H1 (cell line): ENCODE measurements around the gene MT1G. TPM values are rescaled to one million over a fixed set of nuclear protein-coding genes. Genes with fewer than 3 reads are reported as not detected.

Source experiments
- CTCF ChIA-PET: fragments of 300-600 bp; sonication (Branson Sonifier 250); formaldehyde crosslinking; loops from one replicate; lab custom pipeline; 2021; ENCODE audit not compliant: partially characterized antibody; lab: Charles Lee
- POLR2A ChIA-PET: fragments of 300-600 bp; sonication (Branson Sonifier 250); formaldehyde crosslinking; loops from one replicate; lab custom pipeline; 2021; ENCODE audit warnings: inconsistent platforms; ENCODE audit not compliant: partially characterized antibody; lab: Charles Lee
- DNase-seq, 2 experiments: peaks; one replicate each; pipeline versions ENCODE4 v3.0.0 to v3.0.0-alpha.2; 2010 to 2022; ENCODE audit warnings: low spot score in 2 of 2, low read depth in 1 of 2, mixed read lengths in 1 of 2
- FAIRE-seq: peaks from 2 replicates; lab custom pipeline; 2011; peaks lifted over from hg19 to GRCh38; lab: Jason Lieb, UNC
- H2AFZ ChIP-seq: 2 replicates; pipeline ENCODE4 v1.8.1; 2012; ENCODE audit warnings: low read length, inconsistent platforms
- H2AK5ac ChIP-seq: 2 replicates; pipeline ENCODE4 v1.6.1; 2013; ENCODE audit warnings: low read depth, low read length
- H2BK120ac ChIP-seq: replicated peaks from 2 replicates; pipeline ENCODE3; 2013; ENCODE audit warnings: low read depth, low read length, inconsistent platforms
- H2BK12ac ChIP-seq: 2 replicates; pipeline ENCODE4 v1.6.1; 2013; ENCODE audit warnings: low read depth, low read length
- H2BK15ac ChIP-seq: 2 replicates; pipeline ENCODE4 v1.6.1; 2013; ENCODE audit warnings: low read length
- H2BK20ac ChIP-seq: 2 replicates; pipeline ENCODE4 v1.6.1; 2013; ENCODE audit warnings: low read length
- H2BK5ac ChIP-seq: 2 replicates; pipeline ENCODE4 v1.6.1; 2013; ENCODE audit warnings: low read depth, low read length
- H3K14ac ChIP-seq: 2 replicates; pipeline ENCODE4 v1.6.1; 2013; ENCODE audit warnings: inconsistent platforms; ENCODE audit not compliant: insufficient read length
- H3K18ac ChIP-seq: 2 replicates; pipeline ENCODE4 v1.6.1; 2013; ENCODE audit warnings: low read length; ENCODE audit errors: extremely low read depth
- H3K23ac ChIP-seq: 2 replicates; pipeline ENCODE4 v1.6.1; 2013; ENCODE audit warnings: inconsistent platforms; ENCODE audit not compliant: insufficient read length
- H3K23me2 ChIP-seq: 2 replicates; pipeline ENCODE4 v1.6.1; 2013; ENCODE audit warnings: low read depth, low read length
- H3K27ac ChIP-seq: 2 replicates; pipeline ENCODE4 v1.6.1; 2011; ENCODE audit warnings: low read depth, low read length, inconsistent platforms
- H3K27me3 ChIP-seq, 4 experiments: replicated peaks in 1 of 4; 1 replicate in 1 of 4; 2 replicates in 3 of 4; pipeline versions ENCODE4 v1.6.1 to v1.8.1; 2011 to 2013; ENCODE audit warnings: low read length in 3 of 4, mild to moderate bottlenecking in 3 of 4, inconsistent platforms in 2 of 4, mixed read lengths in 2 of 4, moderate library complexity in 1 of 4; ENCODE audit not compliant: control insufficient read depth in 3 of 4, insufficient read depth in 3 of 4; ENCODE audit errors: extremely low read depth in 1 of 4
- H3K36me3 ChIP-seq, 4 experiments: 2 replicates each; pipeline versions ENCODE4 v1.6.1 to v1.8.1; 2011 to 2013; ENCODE audit warnings: mild to moderate bottlenecking in 4 of 4, low read length in 3 of 4, moderate library complexity in 2 of 4, control low read depth in 1 of 4, inconsistent platforms in 1 of 4; ENCODE audit not compliant: insufficient read depth in 4 of 4, control insufficient read depth in 2 of 4
- H3K4ac ChIP-seq: replicated peaks from 2 replicates; pipeline ENCODE3; 2013; ENCODE audit warnings: low read length, low read depth, mixed read lengths, inconsistent platforms; ENCODE audit not compliant: insufficient read length
- H3K4me1 ChIP-seq, 4 experiments: replicated peaks in 1 of 4; 1 replicate in 1 of 4; 2 replicates in 3 of 4; pipeline versions ENCODE4 v1.6.1 to v1.8.1; 2011 to 2013; ENCODE audit warnings: low read length in 3 of 4, inconsistent platforms in 2 of 4, mixed read lengths in 1 of 4; ENCODE audit not compliant: insufficient read depth in 4 of 4, control insufficient read depth in 3 of 4
- H3K4me2 ChIP-seq, 2 experiments: 2 replicates each; pipeline versions ENCODE4 v1.6.1 to v1.8.1; 2011 to 2013; ENCODE audit warnings: low read depth in 2 of 2, low read length in 2 of 2, control low read depth in 1 of 2, inconsistent platforms in 1 of 2, mild to moderate bottlenecking in 1 of 2; ENCODE audit not compliant: insufficient read depth in 1 of 2
- H3K4me3 ChIP-seq, 4 experiments: fragments of 200-600, 300-600 bp in 1 of 4; sonication (generic), shearing (Covaris generic), sonication (Bioruptor Twin) in 1 of 4; 2 replicates each; pipeline versions ENCODE4 v1.5.1 to v1.8.1; 2011 to 2016; ENCODE audit warnings: low read length in 4 of 4, low read depth in 3 of 4, control low read depth in 2 of 4, inconsistent platforms in 2 of 4, mild to moderate bottlenecking in 2 of 4, mixed read lengths in 1 of 4, moderate library complexity in 1 of 4; ENCODE audit not compliant: insufficient read depth in 2 of 4; ENCODE audit errors: extremely low read depth in 1 of 4
- H3K56ac ChIP-seq: replicated peaks from 2 replicates; pipeline ENCODE3; 2013; ENCODE audit warnings: low read depth, mild to moderate bottlenecking, mixed read lengths, low read length, inconsistent platforms; ENCODE audit not compliant: insufficient read length
- H3K79me1 ChIP-seq: 2 replicates; pipeline ENCODE4 v1.6.1; 2013; ENCODE audit warnings: low read depth, low read length, control low read depth
- H3K79me2 ChIP-seq, 2 experiments: 2 replicates each; pipeline versions ENCODE4 v1.6.1 to v1.8.1; 2012 to 2013; ENCODE audit warnings: low read length in 2 of 2, mild to moderate bottlenecking in 2 of 2, inconsistent platforms in 1 of 2; ENCODE audit not compliant: insufficient read depth in 2 of 2, control insufficient read depth in 1 of 2
- H3K9ac ChIP-seq, 4 experiments: replicated peaks in 1 of 4; 1 replicate in 1 of 4; 2 replicates in 3 of 4; pipeline versions ENCODE4 v1.6.1 to v1.8.1; 2011 to 2013; ENCODE audit warnings: low read depth in 3 of 4, low read length in 3 of 4, control low read depth in 2 of 4, mild to moderate bottlenecking in 2 of 4, moderate library complexity in 2 of 4, inconsistent platforms in 1 of 4; ENCODE audit errors: extremely low read depth in 1 of 4
- H3K9me3 ChIP-seq, 2 experiments: 2 replicates each; pipeline versions ENCODE4 v1.6.1 to v1.8.1; 2012 to 2013; ENCODE audit warnings: mild to moderate bottlenecking in 2 of 2, moderate library complexity in 2 of 2, control low read depth in 1 of 2, inconsistent platforms in 1 of 2, low read depth in 1 of 2, low read length in 1 of 2, mixed read lengths in 1 of 2; ENCODE audit not compliant: insufficient read depth in 2 of 2
- H4K20me1 ChIP-seq, 2 experiments: replicated peaks in 1 of 2; 2 replicates each; pipeline versions ENCODE3 to v1.8.1; 2011 to 2013; ENCODE audit warnings: inconsistent platforms in 2 of 2, low read length in 2 of 2, mild to moderate bottlenecking in 1 of 2; ENCODE audit not compliant: insufficient read depth in 2 of 2, control insufficient read depth in 1 of 2
- H4K5ac ChIP-seq: 2 replicates; pipeline ENCODE4 v1.6.1; 2013; ENCODE audit warnings: low read length, low read depth, mixed read lengths, inconsistent platforms; ENCODE audit not compliant: insufficient read length
- H4K8ac ChIP-seq: 2 replicates; pipeline ENCODE4 v1.8.0; 2013; ENCODE audit warnings: mild to moderate bottlenecking, moderate library complexity, low read length, inconsistent platforms; ENCODE audit not compliant: insufficient read depth; ENCODE audit errors: extremely low read depth
- H4K91ac ChIP-seq: replicated peaks from 2 replicates; pipeline ENCODE3; 2013; ENCODE audit warnings: low read length, mixed read lengths, inconsistent platforms; ENCODE audit not compliant: insufficient read length
- WGBS, 2 experiments: shearing (Covaris generic) in 1 of 2; methylation state at CpG; one replicate each; pipeline versions ENCODE4 v1.1.6 to v1.1.7; 2013 to 2015; ENCODE audit warnings: low lambda C conversion rate in 2 of 2, mixed read lengths in 2 of 2, inconsistent platforms in 1 of 2, low coverage in 1 of 2, missing lambda C conversion rate in 1 of 2; ENCODE audit not compliant: insufficient replicate concordance in 2 of 2, insufficient coverage in 1 of 2, insufficient read length in 1 of 2; ENCODE audit errors: extremely low coverage in 1 of 2, missing lambda C conversion rate in 1 of 2; 5-methylcytosine and 5-hydroxymethylcytosine counted together
- polyA plus RNA-seq, 7 experiments: library from polyadenylated mRNA; depleted of rRNA in 3 of 7; stranded (reverse) in 5 of 7; unstranded in 2 of 7; fragments of >200 nt in 5 of 7; fragments of 200-250 nt in 2 of 7; gene quantifications; 1 replicate in 5 of 7; 2 replicates in 1 of 7; 4 replicates in 1 of 7; pipeline versions ENCODE4 v1.2.1 to v1.2.3, GENCODE V29; 2011 to 2013; ENCODE audit warnings: missing spikeins in 2 of 7, mixed read lengths in 2 of 7
- total RNA-seq: library from RNA; stranded (reverse); fragmentation: NEBNext Ultra II Directional; extraction: Animal tissue kit (Norgen Biotek cat#: 25700); gene quantifications from 2 replicates; pipeline ENCODE4 v1.2.1, GENCODE V29; 2021
- TF ChIP-seq, protein P1 (sequence below): IDR thresholded peaks from 2 replicates; pipeline ENCODE4 v1.6.1; 2012; ENCODE audit warnings: low read length, inconsistent platforms

MT1G gene
- total and polyA plus RNA-seq, 2 of the 8 experiments (the other 6 are each of a cell fraction or from before 2014, with no cell fraction given), result 17.7 to 515 TPM

DNA sequence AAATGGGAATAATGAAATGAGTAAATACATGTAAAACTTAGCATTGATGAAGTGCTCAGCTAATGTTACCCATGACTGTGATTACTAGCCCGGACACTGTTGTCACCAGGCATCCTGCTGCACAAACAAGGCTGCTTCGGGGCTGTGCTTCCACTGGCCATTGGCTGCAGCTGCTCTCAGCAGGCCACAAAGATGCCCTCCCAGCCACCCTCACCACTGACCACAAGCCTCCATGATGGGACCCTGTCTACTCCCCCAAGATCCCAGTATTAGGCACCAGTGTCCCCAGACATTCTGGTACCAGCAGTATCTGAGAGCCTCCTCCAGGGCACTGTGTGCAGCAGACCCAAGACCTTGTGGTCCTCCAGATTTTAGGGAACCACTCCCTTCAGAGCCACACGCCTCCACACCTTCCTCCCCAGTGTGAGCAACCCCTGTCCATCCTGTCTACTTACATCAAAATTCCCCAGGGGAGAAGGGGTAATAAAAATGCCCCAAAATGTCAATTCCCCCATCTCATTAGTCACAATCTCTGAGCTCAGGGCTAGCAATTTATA is 42.4 kb upstream of the MT1G start:
- no peaks in the 10 kb centered on the region for H3K9me3 ChIP-seq
- CTCF ChIA-PET, result interaction anchor here (0.6 to 1.3 kb wide), 3 partner anchors 9 to 127 kb away, joined by 3 to 5 read pairs (median 3); no protein-coding TSS in a partner anchor
- no peak overlapping the region for H2AK5ac ChIP-seq
- no peak overlapping the region for H3K14ac ChIP-seq
- no peaks in the 10 kb centered on the region for H3K79me2 ChIP-seq
- DNase-seq (no peak), FAIRE-seq (no peak)
- no peak overlapping the region for H3K56ac ChIP-seq
- H2BK120ac ChIP-seq, result no peak overlapping the region
- H3K4ac ChIP-seq, result no peak overlapping the region
- POLR2A ChIA-PET, result interaction anchor here (1.2 kb wide), 1 partner anchor 34 kb away, joined by 3 read pairs; no protein-coding TSS in a partner anchor
- H2BK20ac ChIP-seq, result no peak overlapping the region
- WGBS, 2 experiments, result 86% methylated on average over 3 of the region's 3 CpGs; no CpG with 5 or more reads in 1 of the 2 experiments
- H2BK5ac ChIP-seq, result no peak overlapping the region
- TF ChIP-seq, protein P1, sequence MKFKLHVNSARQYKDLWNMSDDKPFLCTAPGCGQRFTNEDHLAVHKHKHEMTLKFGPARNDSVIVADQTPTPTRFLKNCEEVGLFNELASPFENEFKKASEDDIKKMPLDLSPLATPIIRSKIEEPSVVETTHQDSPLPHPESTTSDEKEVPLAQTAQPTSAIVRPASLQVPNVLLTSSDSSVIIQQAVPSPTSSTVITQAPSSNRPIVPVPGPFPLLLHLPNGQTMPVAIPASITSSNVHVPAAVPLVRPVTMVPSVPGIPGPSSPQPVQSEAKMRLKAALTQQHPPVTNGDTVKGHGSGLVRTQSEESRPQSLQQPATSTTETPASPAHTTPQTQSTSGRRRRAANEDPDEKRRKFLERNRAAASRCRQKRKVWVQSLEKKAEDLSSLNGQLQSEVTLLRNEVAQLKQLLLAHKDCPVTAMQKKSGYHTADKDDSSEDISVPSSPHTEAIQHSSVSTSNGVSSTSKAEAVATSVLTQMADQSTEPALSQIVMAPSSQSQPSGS, result no peak
- no peak overlapping the region for H2BK15ac ChIP-seq
- no peak overlapping the region for H3K18ac ChIP-seq
- no peak overlapping the region for H4K91ac ChIP-seq
- no peak overlapping the region for H3K4me2 ChIP-seq
- H4K8ac ChIP-seq, result no peak overlapping the region; the same call in 1 of the 2 replicates
- H2BK12ac ChIP-seq, result no peak overlapping the region
- H3K9ac ChIP-seq, result no peak overlapping the region
- H3K36me3 ChIP-seq, result no peaks in the 10 kb centered on the region
- peaks cover 0 to 3% (median 0%) of the 10 kb centered on the region in 4 experiments; a peak in 1 of 7 replicates for H3K27me3 ChIP-seq
- no peaks in the 10 kb centered on the region for H4K20me1 ChIP-seq
- no peak overlapping the region for H3K27ac ChIP-seq
- no peaks in the 10 kb centered on the region for H3K79me1 ChIP-seq
- no peaks in the 10 kb centered on the region for H3K23me2 ChIP-seq
- no peak overlapping the region for H3K4me3 ChIP-seq
- no peak overlapping the region for H3K23ac ChIP-seq
- H2AFZ ChIP-seq, result no peak overlapping the region
- H3K4me1 ChIP-seq, result no peaks in the 10 kb centered on the region
- no peak overlapping the region for H4K5ac ChIP-seq
